ENCODE results near the gene FGFRL1.
A peak's percentile ranks its signal among the peaks of the same experiment; 100 is the strongest.
"Not testable (repeated sequence)": the region's sequence is repeated elsewhere in the genome, so short reads cannot be mapped to it uniquely, and the experiment has no call there.

The FGFRL1 gene

GRCh38 chr4:1047976-1048772 is 36.7 kb downstream of the FGFRL1 start:
- FAIRE-seq, result no peak
- DNase-seq (ENCODE audit: insufficient read length, low spot score), result no peak

DNA sequence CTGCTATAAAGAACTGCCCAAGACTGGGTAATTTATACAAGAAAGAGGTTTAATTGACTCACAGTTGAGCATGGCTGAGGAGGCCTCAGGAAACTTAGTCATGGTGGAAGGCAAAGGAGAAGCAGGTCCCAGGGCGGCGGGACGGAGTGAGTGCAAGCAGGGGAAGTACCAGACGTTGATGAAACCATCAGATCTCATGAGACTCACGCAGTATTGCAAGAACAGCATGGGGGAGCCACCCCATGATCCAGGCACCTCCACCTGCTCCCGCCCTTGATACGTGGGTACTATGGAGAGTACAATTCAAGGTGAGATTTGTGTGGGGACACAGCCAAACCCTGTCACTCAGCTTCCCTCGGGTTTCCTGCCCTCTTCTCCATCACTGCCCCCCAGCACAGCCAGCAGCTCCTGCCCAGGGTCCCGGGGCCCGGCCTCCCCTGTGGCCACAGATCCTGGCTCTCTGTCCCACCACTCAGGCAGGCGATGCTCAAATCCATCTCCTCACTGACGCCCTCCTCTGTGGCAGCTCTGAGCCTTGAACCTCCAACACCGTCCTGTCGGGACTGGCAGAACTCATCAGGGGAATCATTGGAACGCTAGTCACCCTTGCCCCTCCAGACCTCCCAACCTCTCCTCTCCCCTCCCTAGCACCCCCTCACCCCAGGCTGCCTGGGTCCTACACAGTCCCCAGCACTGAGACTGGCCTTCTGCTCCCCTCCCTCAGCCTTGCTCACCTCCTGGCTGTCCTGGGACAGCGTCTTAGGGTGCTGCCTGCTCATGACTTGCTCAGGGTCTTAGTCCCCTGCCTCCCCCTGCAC is 37.6 kb downstream of the FGFRL1 start:
- no peak for DNase-seq (ENCODE audit: insufficient read length, low spot score)

GRCh38 chr4:1049591-1049905 is 38.1 kb downstream of the FGFRL1 start:
- FAIRE-seq (no peak), DNase-seq (ENCODE audit: insufficient read length, low spot score) (no peak)

More for the DNA sequence above, 37.6 kb downstream of the FGFRL1 start:
- no peak for FAIRE-seq

- no peak for FAIRE-seq
- no peak for DNase-seq (ENCODE audit: insufficient read length, low spot score)
These were observed 39.2 kb downstream of the FGFRL1 start for GRCh38 chr4:1050486-1051213.

- DNase-seq (ENCODE audit: insufficient read length, low spot score), result no peak
- peak; percentile 4 for FAIRE-seq
These were observed 40.0 kb downstream of the FGFRL1 start for GRCh38 chr4:1051472-1051871.

DNA sequence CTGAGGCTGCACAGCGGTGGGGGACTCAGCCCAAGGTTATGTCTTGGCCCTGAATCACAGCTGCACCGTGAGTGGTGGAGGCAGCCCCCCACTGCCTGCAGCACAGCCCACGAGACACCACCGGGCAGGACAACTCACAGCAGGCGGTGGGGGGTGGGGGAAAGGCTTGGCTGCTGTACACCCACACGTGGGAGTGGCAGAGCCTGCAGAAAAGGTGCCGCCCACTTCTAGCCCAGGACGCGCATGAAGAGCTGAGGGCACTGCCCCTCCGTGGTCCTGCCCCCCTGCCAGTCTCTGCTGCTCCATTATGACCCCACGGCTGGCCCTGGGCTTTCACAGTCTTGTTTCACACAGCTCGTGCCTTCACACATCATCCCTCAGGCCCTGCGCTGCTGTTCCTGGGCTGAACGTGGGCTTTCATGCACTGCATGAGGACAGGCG is 40.8 kb downstream of the FGFRL1 start:
- no peak for DNase-seq (ENCODE audit: insufficient read length, low spot score)
- no peak for FAIRE-seq

GRCh38 chr4:1053080-1053661 is 41.7 kb downstream of the FGFRL1 start:
- FAIRE-seq, result no peak
- DNase-seq (ENCODE audit: insufficient read length, low spot score), result no peak

- DNase-seq (ENCODE audit: insufficient read length, low spot score); FAIRE-seq: not testable (repeated sequence)
These were observed 42.5 kb downstream of the FGFRL1 start for GRCh38 chr4:1053891-1054290.

GRCh38 chr4:1054696-1055242 is 43.3 kb downstream of the FGFRL1 start:
- not testable (repeated sequence) for FAIRE-seq; DNase-seq (ENCODE audit: insufficient read length, low spot score)

GRCh38 chr4:1055243-1055701 is 43.8 kb downstream of the FGFRL1 start:
- FAIRE-seq; DNase-seq (ENCODE audit: insufficient read length, low spot score): not testable (repeated sequence)

- no peak for FAIRE-seq
- no peak for DNase-seq (ENCODE audit: insufficient read length, low spot score)
These were observed 44.5 kb downstream of the FGFRL1 start for GRCh38 chr4:1055721-1056590.

DNA sequence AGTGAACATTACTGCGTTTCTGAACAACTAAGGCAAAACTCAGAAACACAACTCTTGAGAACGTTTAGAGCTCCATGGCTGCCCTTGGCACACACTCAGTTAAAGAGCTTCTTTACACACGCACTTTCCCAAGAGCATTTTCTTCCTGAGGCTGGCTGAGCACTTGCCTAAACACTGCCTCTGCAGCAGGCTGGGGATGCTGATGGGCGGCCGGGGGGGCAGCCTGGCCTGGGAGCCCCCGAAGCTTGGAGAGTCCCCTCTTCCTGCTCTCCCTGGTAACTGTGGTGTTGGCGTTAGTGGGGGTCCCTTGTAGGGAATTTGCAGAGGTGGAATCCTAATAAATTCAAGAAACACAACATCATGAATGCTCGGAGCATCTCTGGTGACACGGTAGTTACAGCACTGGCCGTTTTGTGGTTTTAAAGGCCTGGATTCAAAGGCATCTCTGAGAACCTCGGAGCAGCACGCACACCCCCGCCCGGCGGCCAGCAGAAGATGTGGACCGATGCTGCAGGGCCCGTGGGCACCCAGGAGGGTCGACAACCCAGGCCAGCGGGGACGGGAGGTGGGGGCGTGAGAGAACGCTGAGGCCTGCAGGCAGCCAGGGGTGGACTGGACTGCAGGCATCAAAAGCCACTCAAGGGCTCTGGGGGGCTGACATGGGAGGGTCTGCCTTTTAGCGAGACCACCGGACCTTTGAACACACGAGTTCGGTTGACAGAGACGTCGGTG is 45.4 kb downstream of the FGFRL1 start:
- no peak for FAIRE-seq
- no peak for DNase-seq (ENCODE audit: insufficient read length, low spot score)

DNA sequence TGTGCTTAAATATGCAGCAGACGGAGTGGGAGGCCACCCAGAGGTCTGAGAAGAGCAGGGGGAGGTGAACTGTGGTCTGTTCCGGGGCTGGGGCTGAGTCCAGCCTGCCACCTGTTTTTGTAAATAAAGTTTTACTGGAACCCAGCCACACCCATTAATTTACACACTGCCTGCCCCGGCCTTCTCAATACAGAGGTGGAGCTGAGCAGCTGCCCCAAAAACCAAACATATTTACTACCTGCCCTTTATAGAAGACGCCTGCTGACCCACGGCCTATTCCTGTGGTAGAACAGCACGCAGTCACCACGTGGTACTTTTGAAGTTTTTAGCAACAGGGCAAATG is 45.9 kb downstream of the FGFRL1 start:
- DNase-seq (ENCODE audit: insufficient read length, low spot score) (no peak), FAIRE-seq (no peak)

- FAIRE-seq (peak; percentile 52), DNase-seq (ENCODE audit: insufficient read length, low spot score) (no peak)
These were observed 47.0 kb downstream of the FGFRL1 start for GRCh38 chr4:1058198-1058996.

DNA sequence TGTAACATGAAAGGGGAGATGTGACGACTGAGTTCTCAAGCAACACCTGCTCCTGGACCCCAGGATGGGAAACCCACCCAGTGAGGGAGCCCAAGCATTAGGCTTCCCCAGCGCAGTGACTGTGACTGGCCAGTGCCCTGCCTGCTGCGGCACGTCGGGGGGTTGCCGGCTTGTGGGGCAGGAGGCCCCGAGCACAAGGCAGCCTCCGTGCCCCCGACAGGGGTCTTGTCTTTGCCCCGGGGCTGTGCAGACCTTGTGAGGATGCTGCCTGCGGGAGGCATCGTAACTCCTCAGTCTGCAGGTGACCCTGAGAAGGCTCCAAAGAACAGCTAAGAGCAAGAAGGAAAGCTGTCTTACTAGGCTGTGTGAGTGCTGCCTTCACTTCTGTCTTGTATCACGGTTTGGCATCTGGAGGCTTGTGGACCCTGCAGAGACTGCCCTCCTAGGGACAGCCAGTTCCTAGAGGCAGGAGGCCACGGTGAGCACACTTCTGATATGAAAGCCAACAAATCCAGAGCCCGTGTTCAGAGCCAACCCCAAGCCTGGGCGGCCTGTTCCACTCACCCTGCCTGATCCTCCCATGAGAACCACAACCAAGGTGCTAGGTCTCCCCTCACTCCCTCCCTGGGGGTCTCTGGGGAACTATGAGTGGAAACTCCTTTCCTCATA is 47.7 kb downstream of the FGFRL1 start:
- no peak for FAIRE-seq

GRCh38 chr4:1060121-1060520 is 48.7 kb downstream of the FGFRL1 start:
- FAIRE-seq (no peak), DNase-seq (ENCODE audit: insufficient read length, low spot score) (no peak)

More for the DNA sequence above, 47.7 kb downstream of the FGFRL1 start:
- no peak for DNase-seq (ENCODE audit: insufficient read length, low spot score)

GRCh38 chr4:1060621-1061020 is 49.2 kb downstream of the FGFRL1 start:
- DNase-seq (ENCODE audit: insufficient read length, low spot score) (no peak), FAIRE-seq (no peak)
